K562 (cell line): Measurements from ENCODE around the gene TBC1D5. TPM values are rescaled to one million over a fixed set of nuclear protein-coding genes. Genes with fewer than 3 reads are reported as not detected.
A peak's percentile ranks its signal among the peaks of the same experiment; 100 is the strongest.

Source experiments
- ARID1B ChIP-seq: fragments of 450-650 bp; IDR thresholded peaks from 2 replicates; pipeline ENCODE4 v1.6.1; 2016; ENCODE audit warnings: antibody characterized with exemption, mild to moderate bottlenecking, inconsistent platforms
- BCOR ChIP-seq: fragments of 450-650 bp; IDR thresholded peaks from 2 replicates; pipeline ENCODE4 v1.6.1; 2016
- BMI1 ChIP-seq: fragments of 150-350 bp; IDR thresholded peaks from 2 replicates; pipeline ENCODE4 v1.6.1; 2014; ENCODE audit warnings: low read length
- BRF1 ChIP-seq: IDR thresholded peaks from 3 replicates; pipeline ENCODE4 v1.6.1; 2011; ENCODE audit warnings: borderline replicate concordance, mild to moderate bottlenecking; ENCODE audit not compliant: insufficient read length; ENCODE audit errors: extremely low read depth
- EP300 ChIP-seq: IDR thresholded peaks from 2 replicates; pipeline ENCODE4 v1.6.1; 2012; ENCODE audit warnings: low read length, improper control_type of control experiment
- FOS ChIP-seq: IDR thresholded peaks from 3 replicates; pipeline ENCODE4 v1.6.1; 2011; ENCODE audit not compliant: insufficient read length; ENCODE audit errors: extremely low read depth
- FOXJ2 ChIP-seq: fragments of 200-800 bp; sonication (Bioruptor generic); IDR thresholded peaks from 2 replicates; pipeline ENCODE4 v1.6.1; 2016; ENCODE audit warnings: missing genetic modification characterization, missing compliant biosample characterization
- FOXM1 ChIP-seq, 2 experiments: fragments of 450-650 bp in 1 of 2; sonication (generic) in 1 of 2; formaldehyde crosslinking in 1 of 2; IDR thresholded peaks; 2 replicates each; pipeline versions ENCODE4 v1.6.1 to v1.9.0; 2017 to 2022; ENCODE audit warnings: low read depth in 2 of 2, mild to moderate bottlenecking in 2 of 2, missing genetic modification reagents in 1 of 2, moderate library complexity in 1 of 2
- KLF10 ChIP-seq: fragments of 250-450 bp; sonication (Bioruptor Pico); IDR thresholded peaks from 2 replicates; pipeline ENCODE4 v1.6.1; 2021; ENCODE audit warnings: matching md5 sums
- MBD2 ChIP-seq: sonication (generic); IDR thresholded peaks from 2 replicates; pipeline ENCODE4 v1.6.1; 2016; ENCODE audit warnings: low read depth, borderline replicate concordance
- NFATC3 ChIP-seq: fragments of 450-650 bp; IDR thresholded peaks from 2 replicates; pipeline ENCODE4 v1.6.1; 2017; ENCODE audit warnings: mild to moderate bottlenecking
- NR2C2 ChIP-seq, 2 experiments: fragments of 200-800 bp in 1 of 2; sonication (Bioruptor generic) in 1 of 2; sonication (generic) in 1 of 2; formaldehyde crosslinking in 1 of 2; IDR thresholded peaks; 2 replicates each; pipeline versions ENCODE4 v1.6.1 to v1.8.0; 2016 to 2022; ENCODE audit warnings: mild to moderate bottlenecking in 1 of 2, missing compliant biosample characterization in 1 of 2, missing genetic modification characterization in 1 of 2, missing genetic modification reagents in 1 of 2
- NR2F6 ChIP-seq: fragments of 450-650 bp; formaldehyde crosslinking; IDR thresholded peaks from 2 replicates; pipeline ENCODE4 v1.4.0; 2020; ENCODE audit warnings: mild to moderate bottlenecking
- PBX2 ChIP-seq, 2 experiments: IDR thresholded peaks in 1 of 2; conservative IDR thresholded peaks in 1 of 2; 2 replicates each; pipeline ENCODE4 v1.6.1; 2016; ENCODE audit warnings: low read depth in 2 of 2, mild to moderate bottlenecking in 1 of 2, missing compliant biosample characterization in 1 of 2, missing genetic modification characterization in 1 of 2, moderate library complexity in 1 of 2
- POLR2AphosphoS5 ChIP-seq: IDR thresholded peaks from 2 replicates; pipeline ENCODE4 v1.6.1; 2011; ENCODE audit warnings: mild to moderate bottlenecking, low read depth, low read length, moderate library complexity; ENCODE audit not compliant: control insufficient read depth, insufficient read depth
- PTBP1 ChIP-seq: fragments of 200-400 bp; formaldehyde crosslinking; IDR thresholded peaks from 2 replicates; pipeline ENCODE4 v1.6.1; 2017; ENCODE audit warnings: low read depth, low read length
- SMARCE1 ChIP-seq: fragments of 450-650 bp; IDR thresholded peaks from 2 replicates; pipeline ENCODE4 v1.7.1; 2016; ENCODE audit warnings: mild to moderate bottlenecking
- TBP ChIP-seq: optimal IDR thresholded peaks from 2 replicates; pipeline ENCODE3; 2011; ENCODE audit warnings: low read depth, low read length, improper control_type of control experiment
- TCFL5 ChIP-seq: fragments of 250-450 bp; sonication (Bioruptor Pico); conservative IDR thresholded peaks from 2 replicates; pipeline ENCODE4 v1.6.1; 2021; ENCODE audit warnings: mild to moderate bottlenecking, moderate library complexity, matching md5 sums
- ZBTB2 ChIP-seq: fragments of 450-650 bp; IDR thresholded peaks from 2 replicates; pipeline ENCODE4 v1.6.1; 2016; ENCODE audit warnings: antibody characterized with exemption
- ZFP1 ChIP-seq: fragments of 450-650 bp; formaldehyde crosslinking; IDR thresholded peaks from 2 replicates; pipeline ENCODE4 v1.4.0; 2020; ENCODE audit warnings: mild to moderate bottlenecking, mixed read lengths
- ZNF239 ChIP-seq: fragments of 250-450 bp; sonication (Bioruptor Pico); IDR thresholded peaks from 2 replicates; pipeline ENCODE4 v1.4.0; 2020; ENCODE audit warnings: mild to moderate bottlenecking
- ZNF253 ChIP-seq: fragments of 250-450 bp; sonication (Bioruptor Pico); conservative IDR thresholded peaks from 2 replicates; pipeline ENCODE4 v1.6.1; 2021; ENCODE audit warnings: mild to moderate bottlenecking
- ZSCAN29 ChIP-seq: fragments of 450-650 bp; IDR thresholded peaks from 2 replicates; pipeline ENCODE4 v1.6.1; 2017
- polyA plus RNA-seq, 8 experiments: library from polyadenylated mRNA; depleted of rRNA in 4 of 8; stranded (reverse) in 5 of 8; unstranded in 3 of 8; fragments of >200 nt; fragmentation: Nextera tagmentation in 2 of 8; fragmentation: Illumina TruSeq in 1 of 8; extraction: Ambion mirVana in 2 of 8; extraction: Trizol in 1 of 8; gene quantifications; 2 replicates each; pipeline versions ENCODE4 v1.2.1 to v1.2.3, GENCODE V29; 2011 to 2014; ENCODE audit warnings: inconsistent platforms in 1 of 8, missing spikeins in 1 of 8
- total RNA-seq, 7 experiments: library from RNA; depleted of rRNA in 6 of 7; stranded (reverse); fragments of >200 nt in 6 of 7; fragmentation: Illumina TruSeq in 2 of 7; extraction: Trizol in 2 of 7; gene quantifications; 2 replicates each; pipeline versions ENCODE4 v1.2.1 to v1.2.3, GENCODE V29; 2011 to 2021; ENCODE audit warnings: low replicate concordance in 1 of 7
- TF ChIP-seq, protein P1 (sequence below): fragments of 250-450 bp; sonication (Bioruptor Pico); IDR thresholded peaks from 2 replicates; pipeline ENCODE4 v1.8.0; 2022; ENCODE audit warnings: moderate library complexity, mild to moderate bottlenecking, inconsistent platforms

TBC1D5 gene
- total and polyA plus RNA-seq, 9 of the 15 experiments (the other 6 are each of a cell fraction or from before 2014, with no cell fraction given): 2.9 to 38.1 (median 25.6) TPM

GRCh38 chr3:17730318-17730967 is 12.0 kb downstream of the TBC1D5 start (continued):
- TF ChIP-seq PBX2 (CRISPR knock-in tag; IDR thresholded peaks at IDR 0.05; ENCODE audit: low read depth) (no peak), PBX2 (tag; conservative IDR thresholded peaks at IDR 0.05; ENCODE audit: low read depth) (peak; percentile 82), ZSCAN29 (no peak), NR2C2 (CRISPR knock-in tag; IDR thresholded peaks at IDR 0.05) (no peak), NR2C2 (tag; IDR thresholded peaks at IDR 0.05) (peak; percentile 58; the same call in 1 of the 2 replicates), NFATC3 (no peak), TCFL5 (CRISPR knock-in tag) (no peak), BRF1 (no peak), FOXM1 (IDR thresholded peaks at IDR 0.05; ENCODE audit: low read depth) (peak; percentile 87), FOXM1 (CRISPR knock-in tag; IDR thresholded peaks at IDR 0.05; ENCODE audit: low read depth) (no peak), ZNF239 (CRISPR knock-in tag) (no peak; the same call in 1 of the 2 replicates), SMARCE1 (peak; percentile 95), POLR2AphosphoS5 (peak; percentile 79), BCOR (peak; percentile 49; the same call in 1 of the 2 replicates), FOXJ2 (peak; percentile 85), TBP (peak; percentile 29), KLF10 (CRISPR knock-in tag) (no peak), PTBP1 (no peak), ARID1B (peak; percentile 94), NR2F6 (CRISPR knock-in tag) (no peak), MBD2 (peak; percentile 69; the same call in 1 of the 2 replicates), FOS (peak; percentile 1), BMI1 (no peak), ZBTB2 (peak; percentile 68; the same call in 1 of the 2 replicates), ZFP1 (CRISPR knock-in tag) (no peak), EP300 (peak; percentile 97), ZNF253 (no peak)
- TF ChIP-seq, protein P1, sequence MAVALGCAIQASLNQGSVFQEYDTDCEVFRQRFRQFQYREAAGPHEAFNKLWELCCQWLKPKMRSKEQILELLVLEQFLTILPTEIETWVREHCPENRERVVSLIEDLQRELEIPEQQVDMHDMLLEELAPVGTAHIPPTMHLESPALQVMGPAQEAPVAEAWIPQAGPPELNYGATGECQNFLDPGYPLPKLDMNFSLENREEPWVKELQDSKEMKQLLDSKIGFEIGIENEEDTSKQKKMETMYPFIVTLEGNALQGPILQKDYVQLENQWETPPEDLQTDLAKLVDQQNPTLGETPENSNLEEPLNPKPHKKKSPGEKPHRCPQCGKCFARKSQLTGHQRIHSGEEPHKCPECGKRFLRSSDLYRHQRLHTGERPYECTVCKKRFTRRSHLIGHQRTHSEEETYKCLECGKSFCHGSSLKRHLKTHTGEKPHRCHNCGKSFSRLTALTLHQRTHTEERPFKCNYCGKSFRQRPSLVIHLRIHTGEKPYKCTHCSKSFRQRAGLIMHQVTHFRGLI: no peak
